Thyroid gland (tissue), 4 donors: ENCODE results near the gene PITHD1. TPM values are rescaled to one million over a fixed set of nuclear protein-coding genes. Genes with fewer than 3 reads are reported as not detected.

Source experiments
- DNase-seq, 2 donors: peaks; one replicate each; pipeline ENCODE4 v3.0.0-alpha.2; 2019
- H3K27ac ChIP-seq, 3 donors: fragments of 200-600 bp; sonication (generic); 1 replicate in 2 of 3; 2 replicates in 1 of 3; pipeline ENCODE4 v1.5.1; 2016 to 2019; ENCODE audit warnings: mild to moderate bottlenecking in 1 of 3, moderate library complexity in 1 of 3
- H3K27me3 ChIP-seq: fragments of 200-600 bp; sonication (generic); one replicate; pipeline ENCODE4 v1.5.1; 2019
- H3K36me3 ChIP-seq, 2 donors: fragments of 200-600 bp; sonication (generic); one replicate each; pipeline ENCODE4 v1.5.1; 2016 to 2019
- H3K4me1 ChIP-seq, 2 donors: fragments of 200-600 bp; sonication (generic); one replicate each; pipeline ENCODE4 v1.5.1; 2017 to 2019
- H3K4me3 ChIP-seq, 3 donors: fragments of 200-600 bp; sonication (generic); replicated peaks in 1 of 3; 1 replicate in 2 of 3; 2 replicates in 1 of 3; pipeline ENCODE4 v1.5.1; 2016; ENCODE audit warnings: mild to moderate bottlenecking in 1 of 3
- H3K9me3 ChIP-seq: fragments of 200-600 bp; sonication (generic); one replicate; pipeline ENCODE4 v1.5.1; 2017
- POLR2A ChIP-seq, 2 donors: fragments of 450-650 bp; IDR thresholded peaks; one replicate each; pipeline ENCODE4 v1.6.1; 2017; ENCODE audit warnings: antibody characterized with exemption in 2 of 2, mild to moderate bottlenecking in 2 of 2, moderate library complexity in 1 of 2
- WGBS, 2 donors: methylation state at CpG; one replicate each; pipeline ENCODE4 v1.1.5; 2017; 5-methylcytosine and 5-hydroxymethylcytosine counted together
- intact Hi-C: fragments of 100-400 bp; cut with DNase I; formaldehyde crosslinking; loops from one replicate; pipeline ENCODE4 v1.15.1; 2023
- total RNA-seq, 4 donors: library from RNA; depleted of rRNA; stranded (reverse); fragments of >200 nt; gene quantifications; one replicate each; pipeline ENCODE4 v1.2.3, GENCODE V29; 2016
- TF ChIP-seq, protein P1 (sequence below), 6 experiments: fragments of 200-600 bp in 3 of 6; fragments of 450-650 bp in 3 of 6; sonication (generic) in 3 of 6; IDR thresholded peaks; one replicate each; pipeline ENCODE4 v1.5.1; 2016 to 2019; ENCODE audit warnings: antibody characterized with exemption in 6 of 6, mild to moderate bottlenecking in 2 of 6, inconsistent platforms in 1 of 6, moderate library complexity in 1 of 6

The PITHD1 gene
- total RNA-seq, 4 donors from 2014 or later, result 55.3 to 75.8 (median 60.0) TPM

DNA sequence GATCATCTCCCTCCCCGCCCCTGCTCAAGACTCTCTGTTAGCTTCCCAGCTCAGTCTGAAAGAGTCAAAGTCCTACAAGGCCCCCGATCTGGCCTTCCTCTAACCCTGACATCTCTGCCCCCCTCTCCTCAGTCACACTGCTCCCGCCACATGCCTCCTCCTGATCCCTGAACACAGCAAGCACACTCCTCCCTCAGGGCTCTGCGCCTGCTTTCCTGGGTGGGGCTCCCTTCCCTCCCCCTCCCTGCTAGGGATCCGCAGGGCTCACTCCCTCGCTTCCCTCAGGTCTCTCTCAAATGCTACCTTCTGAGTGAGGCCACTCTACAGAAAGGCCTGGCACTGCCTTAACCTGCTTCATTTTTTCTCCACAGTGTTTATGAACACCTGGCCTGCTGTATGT, 28.1 kb downstream of the PITHD1 start:
- Histone ChIP-seq H3K9me3 (no peaks in the 10 kb centered on the region), H3K36me3 (peaks cover 0 to 9% of the 10 kb centered on the region in 2 donors), H3K27ac (no peak overlapping the region), H3K4me1 (peaks cover 0 to 5% of the 10 kb centered on the region in 2 donors), H3K27me3 (no peaks in the 10 kb centered on the region), H3K4me3 (no peak overlapping the region)
- no peak for DNase-seq
- TF ChIP-seq, protein P1, sequence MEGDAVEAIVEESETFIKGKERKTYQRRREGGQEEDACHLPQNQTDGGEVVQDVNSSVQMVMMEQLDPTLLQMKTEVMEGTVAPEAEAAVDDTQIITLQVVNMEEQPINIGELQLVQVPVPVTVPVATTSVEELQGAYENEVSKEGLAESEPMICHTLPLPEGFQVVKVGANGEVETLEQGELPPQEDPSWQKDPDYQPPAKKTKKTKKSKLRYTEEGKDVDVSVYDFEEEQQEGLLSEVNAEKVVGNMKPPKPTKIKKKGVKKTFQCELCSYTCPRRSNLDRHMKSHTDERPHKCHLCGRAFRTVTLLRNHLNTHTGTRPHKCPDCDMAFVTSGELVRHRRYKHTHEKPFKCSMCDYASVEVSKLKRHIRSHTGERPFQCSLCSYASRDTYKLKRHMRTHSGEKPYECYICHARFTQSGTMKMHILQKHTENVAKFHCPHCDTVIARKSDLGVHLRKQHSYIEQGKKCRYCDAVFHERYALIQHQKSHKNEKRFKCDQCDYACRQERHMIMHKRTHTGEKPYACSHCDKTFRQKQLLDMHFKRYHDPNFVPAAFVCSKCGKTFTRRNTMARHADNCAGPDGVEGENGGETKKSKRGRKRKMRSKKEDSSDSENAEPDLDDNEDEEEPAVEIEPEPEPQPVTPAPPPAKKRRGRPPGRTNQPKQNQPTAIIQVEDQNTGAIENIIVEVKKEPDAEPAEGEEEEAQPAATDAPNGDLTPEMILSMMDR (IDR thresholded peaks at IDR 0.05), result no peak
- no peak for TF ChIP-seq POLR2A (IDR thresholded peaks at IDR 0.05)
- 86 to 89% methylated on average over 6 of the region's 6 CpGs for WGBS, 2 donors
- intact Hi-C loops, result no loop called here

DNA sequence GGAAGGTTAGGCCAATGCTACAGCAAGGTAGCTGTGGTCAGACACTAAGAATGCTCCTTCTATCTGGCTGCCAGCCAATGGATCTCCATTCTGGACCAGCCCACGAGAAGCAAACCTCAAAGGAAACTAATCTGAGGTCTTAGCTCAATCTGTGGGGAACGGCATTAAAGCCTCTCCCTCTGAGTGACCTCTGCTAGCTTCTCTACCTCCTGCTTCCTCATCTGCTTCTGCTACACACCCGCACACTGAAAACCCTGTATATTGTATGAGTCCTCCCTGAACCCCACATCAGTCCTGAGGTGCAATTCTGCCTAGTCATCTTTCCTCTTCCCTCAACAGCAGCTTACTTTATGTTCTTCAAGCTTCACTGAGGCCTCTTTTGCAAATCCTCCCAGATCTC, 29.2 kb downstream of the PITHD1 start:
- intact Hi-C loops, result no loop called here
- no peak for TF ChIP-seq POLR2A (IDR thresholded peaks at IDR 0.05)
- TF ChIP-seq, protein P1 (IDR thresholded peaks at IDR 0.05), result no peak
- H3K27me3 ChIP-seq, result no peaks in the 10 kb centered on the region
- H3K4me1 ChIP-seq, result no peaks in the 10 kb centered on the region
- no peaks in the 10 kb centered on the region for H3K9me3 ChIP-seq
- no peak overlapping the region for H3K27ac ChIP-seq
- H3K36me3 ChIP-seq, result peaks cover 8 to 14% of the 10 kb centered on the region in 2 donors
- no peak overlapping the region for H3K4me3 ChIP-seq
- DNase-seq, result no peak
- whole genome bisulfite sequencing, 2 donors, result 81% methylated on average over 3 of the region's 3 CpGs

DNA sequence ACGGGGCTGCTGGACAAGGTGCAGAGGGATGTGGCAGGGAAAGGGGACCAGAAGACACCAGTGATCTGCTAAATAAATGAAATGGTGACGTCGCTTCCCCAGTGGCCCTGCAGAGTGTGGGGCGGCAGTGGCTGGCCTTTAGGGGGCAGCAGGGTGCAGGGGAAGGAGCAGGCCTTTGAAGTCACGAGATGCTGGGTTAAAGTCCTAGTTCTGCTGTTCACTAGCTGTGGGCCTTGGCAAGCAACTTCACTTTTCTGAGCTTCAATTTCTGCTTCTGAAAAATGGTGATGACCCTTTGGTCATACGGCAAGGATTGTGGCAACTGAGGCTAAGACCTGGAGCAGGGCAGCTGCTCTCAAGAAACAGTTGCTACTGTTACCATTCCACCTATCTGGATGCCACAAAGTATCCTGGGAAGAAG, 31.5 kb downstream of the PITHD1 start:
- Histone ChIP-seq H3K27ac (no peak overlapping the region), H3K4me3 (no peak overlapping the region), H3K27me3 (no peaks in the 10 kb centered on the region), H3K9me3 (no peaks in the 10 kb centered on the region), H3K36me3 (peaks cover 25 to 28% of the 10 kb centered on the region in 2 donors), H3K4me1 (no peaks in the 10 kb centered on the region)
- peak; percentile 57 to 62 for DNase-seq
- no peak for TF ChIP-seq POLR2A (IDR thresholded peaks at IDR 0.05)
- TF ChIP-seq, protein P1 (IDR thresholded peaks at IDR 0.05), result peak in 5 of 6 experiments; percentile 36 to 58 (median 47)
- intact Hi-C loops, result loop anchor here (10.0 kb wide), 1 partner anchor 105 kb away; the partner anchor contains the start of gene CNR2
- WGBS, 2 donors, result 45 to 50% methylated on average over 6 of the region's 6 CpGs

DNA sequence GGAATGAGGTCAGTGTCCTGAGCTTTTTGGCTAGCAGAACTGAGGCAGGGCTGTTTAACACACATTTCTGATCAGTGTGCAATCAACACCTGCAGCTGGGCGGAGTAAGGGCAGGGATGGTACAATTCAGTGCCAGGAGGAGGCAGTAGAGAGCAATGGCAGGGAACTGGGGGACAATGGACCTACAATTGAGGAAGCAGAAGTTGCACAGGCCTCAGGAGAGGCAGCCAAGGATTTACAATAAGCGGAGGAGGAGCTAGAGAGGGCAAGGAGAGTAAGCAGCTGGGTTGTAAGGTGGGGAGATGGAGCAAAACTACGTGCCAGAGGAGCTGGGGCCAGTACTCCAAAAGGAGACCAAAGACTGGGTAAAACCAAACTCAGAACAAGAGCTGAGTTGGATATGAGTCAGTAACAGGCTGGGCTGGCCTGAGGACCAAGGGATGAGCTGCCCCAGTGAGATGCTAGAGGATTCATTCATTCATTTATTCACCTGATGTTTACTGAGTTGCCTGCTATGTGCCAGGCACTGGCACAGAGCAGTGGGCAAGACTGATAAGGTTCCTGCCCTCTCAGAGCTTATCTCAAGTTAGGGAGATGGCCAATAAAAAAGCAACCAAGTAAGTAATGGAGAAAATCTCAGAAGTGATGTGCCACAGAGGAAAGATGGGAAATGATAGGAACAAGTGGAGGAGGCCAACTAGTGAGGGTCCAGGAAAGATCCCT, 32.8 kb downstream of the PITHD1 start:
- TF ChIP-seq POLR2A (IDR thresholded peaks at IDR 0.05), result no peak
- TF ChIP-seq, protein P1 (IDR thresholded peaks at IDR 0.05), result peak in 4 of 6 experiments; percentile 17 to 53 (median 42)
- intact Hi-C loops, result loop anchor here (10.0 kb wide), 1 partner anchor 104 kb away; the partner anchor contains the start of gene CNR2
- H3K27me3 ChIP-seq, result no peaks in the 10 kb centered on the region
- H3K36me3 ChIP-seq, result peaks cover 36 to 39% of the 10 kb centered on the region in 2 donors
- H3K4me3 ChIP-seq, result no peak overlapping the region
- WGBS, 2 donors, result 72 to 77% methylated on average over 3 of the region's 3 CpGs
- H3K9me3 ChIP-seq, result no peaks in the 10 kb centered on the region
- DNase-seq, result peak; percentile 24 to 28
- H3K4me1 ChIP-seq, result no peaks in the 10 kb centered on the region
- no peak overlapping the region for H3K27ac ChIP-seq

DNA sequence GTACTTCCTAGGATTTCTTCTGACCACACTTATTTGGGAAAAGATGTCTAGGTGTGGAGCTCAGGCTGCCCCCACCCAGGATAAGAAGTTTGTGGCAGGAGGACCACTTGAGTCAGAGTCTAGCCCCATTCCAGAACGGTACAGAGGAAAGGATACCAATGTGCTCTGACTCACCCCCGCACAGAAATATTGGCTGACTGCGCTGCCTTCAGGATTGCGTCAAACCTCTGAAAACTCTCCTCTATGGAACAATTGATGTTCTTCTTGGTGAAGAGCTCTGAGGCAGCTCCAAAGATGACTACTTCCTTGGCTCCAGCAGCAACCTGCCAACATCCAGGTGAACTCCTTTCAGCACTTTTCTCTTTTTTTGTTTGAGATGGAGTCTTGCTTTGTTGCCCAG, 35.8 kb downstream of the PITHD1 start:
- Histone ChIP-seq H3K4me3 (no peak overlapping the region), H3K27me3 (no peaks in the 10 kb centered on the region), H3K27ac (no peak overlapping the region), H3K36me3 (peaks cover 51 to 63% of the 10 kb centered on the region in 2 donors), H3K9me3 (no peaks in the 10 kb centered on the region), H3K4me1 (no peaks in the 10 kb centered on the region)
- no peak for DNase-seq
- TF ChIP-seq POLR2A (IDR thresholded peaks at IDR 0.05), result no peak
- TF ChIP-seq, protein P1 (IDR thresholded peaks at IDR 0.05), result no peak
- 92 to 98% methylated on average over 4 of the region's 4 CpGs for WGBS, 2 donors
- intact Hi-C loops, result loop anchor here (10.0 kb wide), 1 partner anchor 101 kb away; the partner anchor contains the start of gene CNR2
